Anterior cingulate cortex (tissue), 58 donors: Measurements from ENCODE around the gene FTCD.

Experiments
- DNase-seq, 58 donors: peaks; one replicate each; lab custom pipeline; 2025; lab: John Stamatoyannopoulos, UW

The FTCD gene

GRCh38 chr21:46095814-46096595 lies 59.4 kb downstream of the FTCD start:
- no peak for DNase-seq

GRCh38 chr21:46095083-46095719 lies 60.2 kb downstream of the FTCD start:
- DNase-seq, result no peak

- no peak for DNase-seq
Measured at GRCh38 chr21:46094401-46095082, 60.8 kb downstream of the FTCD start.

- DNase-seq, result no peak
Measured at GRCh38 chr21:46093668-46094400, 61.5 kb downstream of the FTCD start.

- no peak for DNase-seq
Measured at GRCh38 chr21:46092811-46093667, 62.3 kb downstream of the FTCD start.

GRCh38 chr21:46092026-46092764 lies 63.2 kb downstream of the FTCD start:
- no peak for DNase-seq

- DNase-seq, result no peak
Measured at GRCh38 chr21:46091631-46092025, 63.8 kb downstream of the FTCD start.

GRCh38 chr21:46091118-46091517 lies 64.3 kb downstream of the FTCD start:
- no peak for DNase-seq

- DNase-seq, result no peak
Measured at GRCh38 chr21:46089285-46089684, 66.1 kb downstream of the FTCD start.

- no peak for DNase-seq
Measured at GRCh38 chr21:46088189-46088588, 67.2 kb downstream of the FTCD start.

GRCh38 chr21:46087641-46088040 lies 67.7 kb downstream of the FTCD start:
- no peak for DNase-seq
